Measurements from ENCODE around the gene GTF3C4.
"Not testable (repeated sequence)": the region's sequence is repeated elsewhere in the genome, so short reads cannot be mapped to it uniquely, and the experiment has no call there.

The GTF3C4 gene

GRCh38 chr9:132708239-132708638 is 38.0 kb downstream of the GTF3C4 start:
- DNase-seq, result no peak

- no peak for DNase-seq
Measured at GRCh38 chr9:132708769-132709430, 38.6 kb downstream of the GTF3C4 start.

GRCh38 chr9:132710333-132710732 is 40.1 kb downstream of the GTF3C4 start:
- no peak for DNase-seq

GRCh38 chr9:132711152-132711551 is 40.9 kb downstream of the GTF3C4 start:
- not testable (repeated sequence) for DNase-seq

- DNase-seq, result no peak
Measured at GRCh38 chr9:132711846-132712245, 41.6 kb downstream of the GTF3C4 start.

GRCh38 chr9:132712753-132713152 is 42.5 kb downstream of the GTF3C4 start:
- DNase-seq, result no peak

GRCh38 chr9:132716007-132716406 is 45.7 kb downstream of the GTF3C4 start:
- DNase-seq, result no peak

GRCh38 chr9:132717326-132717945 is 47.2 kb downstream of the GTF3C4 start:
- DNase-seq, result no peak

GRCh38 chr9:132718381-132718928 is 48.2 kb downstream of the GTF3C4 start:
- not testable (repeated sequence) for DNase-seq

GRCh38 chr9:132721661-132722060 is 51.4 kb downstream of the GTF3C4 start:
- DNase-seq, result no peak

GRCh38 chr9:132722564-132723065 is 52.4 kb downstream of the GTF3C4 start:
- no peak for DNase-seq

GRCh38 chr9:132723809-132724208 is 53.5 kb downstream of the GTF3C4 start:
- no peak for DNase-seq

GRCh38 chr9:132725306-132725705 is 55.0 kb downstream of the GTF3C4 start:
- DNase-seq, result no peak

- DNase-seq, result no peak
Measured at GRCh38 chr9:132726576-132727130, 56.4 kb downstream of the GTF3C4 start.

- DNase-seq, result no peak
Measured at GRCh38 chr9:132728071-132728470, 57.8 kb downstream of the GTF3C4 start.

GRCh38 chr9:132728497-132728896 is 58.2 kb downstream of the GTF3C4 start:
- no peak for DNase-seq

- no peak for DNase-seq
Measured at GRCh38 chr9:132729235-132729890, 59.1 kb downstream of the GTF3C4 start.

GRCh38 chr9:132730054-132731033 is 60.1 kb downstream of the GTF3C4 start:
- no peak for DNase-seq

- DNase-seq, result no peak
Measured at GRCh38 chr9:132731230-132731629, 61.0 kb downstream of the GTF3C4 start.

GRCh38 chr9:132732326-132733259 is 62.3 kb downstream of the GTF3C4 start:
- no peak for DNase-seq

GRCh38 chr9:132733260-132733815 is 63.1 kb downstream of the GTF3C4 start:
- no peak for DNase-seq

Measured in activated CD4-positive, alpha-beta T cell treated with anti-CD3 and anti-CD28 coated beads for 1 hour (primary cell).